HepG2 (cell line): ENCODE data around the gene FAM222B. TPM values are rescaled to one million over a fixed set of nuclear protein-coding genes. Genes with fewer than 3 reads are reported as not detected.

Experiments used
- AHR ChIP-seq: IDR thresholded peaks from 2 replicates; pipeline ENCODE4 v1.6.1; 2018; ENCODE audit warnings: missing genetic modification reagents, missing compliant biosample characterization
- EEA1 ChIP-seq: sonication (generic); formaldehyde crosslinking; IDR thresholded peaks from 2 replicates; pipeline ENCODE4 v1.5.1; 2020; ENCODE audit warnings: mild to moderate bottlenecking, missing genetic modification reagents, borderline replicate concordance
- HOXA3 ChIP-seq: sonication (generic); formaldehyde crosslinking; IDR thresholded peaks from 2 replicates; pipeline ENCODE4 v1.5.0; 2020; ENCODE audit warnings: missing genetic modification reagents
- MYC ChIP-seq: sonication (generic); formaldehyde crosslinking; IDR thresholded peaks from 2 replicates; pipeline ENCODE4 v1.9.0; 2021; ENCODE audit warnings: missing genetic modification reagents, borderline replicate concordance
- PHF8 ChIP-seq: sonication (generic); formaldehyde crosslinking; IDR thresholded peaks from 2 replicates; pipeline ENCODE4 v1.5.0; 2020; ENCODE audit warnings: missing genetic modification reagents
- POLR2A ChIP-seq, 2 experiments: IDR thresholded peaks; 2 replicates each; pipeline ENCODE4 v1.6.1; 2011; ENCODE audit warnings: low read depth in 2 of 2, low read length in 2 of 2, mild to moderate bottlenecking in 1 of 2, moderate library complexity in 1 of 2; ENCODE audit not compliant: insufficient read depth in 1 of 2
- RAD21 ChIP-seq: fragments of 450-650 bp; formaldehyde crosslinking; IDR thresholded peaks from 2 replicates; pipeline ENCODE4 v1.5.0; 2020; ENCODE audit warnings: mild to moderate bottlenecking
- YEATS4 ChIP-seq: sonication (generic); formaldehyde crosslinking; IDR thresholded peaks from 2 replicates; pipeline ENCODE4 v1.4.0; 2020; ENCODE audit warnings: missing genetic modification reagents, borderline replicate concordance
- ZBTB7B ChIP-seq: sonication (generic); formaldehyde crosslinking; IDR thresholded peaks from 2 replicates; pipeline ENCODE4 v1.4.0; 2020; ENCODE audit warnings: missing genetic modification reagents
- ZNF12 ChIP-seq: sonication (generic); formaldehyde crosslinking; IDR thresholded peaks from 2 replicates; pipeline ENCODE4 v1.5.0; 2020; ENCODE audit warnings: missing genetic modification reagents
- ZNF20 ChIP-seq: sonication (generic); formaldehyde crosslinking; IDR thresholded peaks from 2 replicates; pipeline ENCODE4 v1.4.0; 2020; ENCODE audit warnings: mild to moderate bottlenecking, moderate library complexity, missing genetic modification reagents
- ZNF563 ChIP-seq: sonication (generic); formaldehyde crosslinking; IDR thresholded peaks from 2 replicates; pipeline ENCODE4 v1.8.0; 2022; ENCODE audit warnings: mild to moderate bottlenecking, moderate library complexity, missing genetic modification reagents
- ZNF768 ChIP-seq: sonication (generic); formaldehyde crosslinking; IDR thresholded peaks from 2 replicates; pipeline ENCODE4 v1.4.0; 2020; ENCODE audit warnings: missing genetic modification reagents
- ZNF775 ChIP-seq: sonication (generic); formaldehyde crosslinking; IDR thresholded peaks from 2 replicates; pipeline ENCODE4 v1.4.0; 2020; ENCODE audit warnings: missing genetic modification reagents, mild to moderate bottlenecking, moderate library complexity, borderline replicate concordance
- ZSCAN25 ChIP-seq: sonication (generic); formaldehyde crosslinking; IDR thresholded peaks from 2 replicates; pipeline ENCODE4 v1.8.0; 2022; ENCODE audit warnings: mild to moderate bottlenecking, missing genetic modification reagents
- polyA plus RNA-seq, 8 experiments: library from polyadenylated mRNA; depleted of rRNA in 3 of 8; stranded (reverse) in 7 of 8; unstranded in 1 of 8; fragments of >200 nt; fragmentation: Illumina TruSeq in 4 of 8; extraction: Trizol in 4 of 8; gene quantifications; 2 replicates each; pipeline versions ENCODE4 v1.2.1 to v1.2.3, GENCODE V29; 2011 to 2016; ENCODE audit warnings: low read depth in 4 of 8, missing spikeins in 1 of 8, mixed read lengths in 1 of 8; ENCODE audit not compliant: insufficient read depth in 1 of 8
- total RNA-seq, 5 experiments: library from RNA; depleted of rRNA; stranded (reverse); fragments of >200 nt; fragmentation: Illumina TruSeq; extraction: Trizol; gene quantifications; 2 replicates each; pipeline ENCODE4 v1.2.3, GENCODE V29; 2016; ENCODE audit warnings: low read depth in 1 of 5
- TF ChIP-seq, protein P1 (sequence below): sonication (generic); formaldehyde crosslinking; IDR thresholded peaks from 2 replicates; pipeline ENCODE4 v1.4.0; 2020; ENCODE audit warnings: mild to moderate bottlenecking, missing genetic modification reagents
- TF ChIP-seq, protein P2 (sequence below): sonication (generic); formaldehyde crosslinking; IDR thresholded peaks from 2 replicates; pipeline ENCODE4 v1.8.0; 2022; ENCODE audit warnings: low read depth, missing genetic modification reagents
- TF ChIP-seq, protein P3 (sequence below), 2 experiments: sonication (generic) in 1 of 2; formaldehyde crosslinking in 1 of 2; IDR thresholded peaks; 2 replicates each; pipeline versions ENCODE4 v1.4.0 to v1.6.1; 2018 to 2020; ENCODE audit warnings: missing genetic modification reagents in 2 of 2, borderline replicate concordance in 1 of 2, low read depth in 1 of 2, mild to moderate bottlenecking in 1 of 2, missing biosample characterization in 1 of 2
- TF ChIP-seq, protein P4 (sequence below): sonication (generic); formaldehyde crosslinking; IDR thresholded peaks from 2 replicates; pipeline ENCODE4 v1.4.0; 2020; ENCODE audit warnings: mild to moderate bottlenecking, missing genetic modification reagents
- TF ChIP-seq, protein P5 (sequence below): sonication (generic); formaldehyde crosslinking; IDR thresholded peaks from 2 replicates; pipeline ENCODE4 v1.8.1; 2023; ENCODE audit warnings: mild to moderate bottlenecking, moderate library complexity, missing genetic modification reagents
- TF ChIP-seq, protein P6 (sequence below): IDR thresholded peaks from 2 replicates; pipeline ENCODE4 v1.6.1; 2018; ENCODE audit warnings: missing genetic modification reagents, mild to moderate bottlenecking, missing compliant biosample characterization

FAM222B gene
- total and polyA plus RNA-seq, 2 of the 13 experiments (the other 11 are each of a cell fraction or from before 2014, with no cell fraction given), result 3.5 to 7.3 TPM

DNA sequence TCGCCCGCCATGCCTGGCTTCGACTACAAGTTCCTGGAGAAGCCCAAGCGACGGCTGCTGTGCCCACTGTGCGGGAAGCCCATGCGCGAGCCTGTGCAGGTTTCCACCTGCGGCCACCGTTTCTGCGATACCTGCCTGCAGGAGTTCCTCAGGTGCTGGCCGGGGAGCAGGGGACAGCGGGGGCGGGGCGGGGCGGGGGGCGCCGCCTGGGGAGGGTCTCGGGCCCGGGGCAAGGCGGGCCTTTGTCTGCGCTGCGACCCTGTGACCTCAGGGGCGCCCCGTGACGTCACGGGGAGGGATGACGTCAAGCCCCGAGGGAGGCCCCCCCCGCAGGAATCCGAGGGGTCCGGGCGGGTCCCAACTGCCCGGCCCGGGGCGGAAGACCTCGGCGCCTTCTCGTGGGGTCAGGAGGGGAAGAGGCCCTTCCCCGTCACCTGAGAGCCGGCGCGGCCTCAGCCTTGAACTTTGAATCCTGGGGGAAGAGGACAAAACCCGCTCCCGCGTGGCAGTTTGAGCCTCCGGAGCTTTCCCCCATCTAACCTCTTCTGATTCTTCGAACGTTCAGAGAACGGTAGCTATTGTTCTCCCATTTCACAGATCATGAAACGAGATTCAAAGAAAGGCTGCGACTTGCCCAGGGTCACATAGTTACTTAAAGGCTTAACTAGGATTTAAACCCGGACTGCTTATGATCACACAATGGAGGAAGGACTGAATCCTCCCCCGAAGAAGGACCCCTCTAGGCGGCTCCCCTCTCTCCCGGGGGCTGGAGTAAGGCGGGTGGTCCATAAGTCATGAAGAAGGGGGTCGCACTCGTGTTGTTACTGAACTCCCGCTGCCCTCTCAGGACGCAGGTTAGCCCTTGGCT lies 98.3 kb downstream of the FAM222B start (continued):
- TF ChIP-seq, protein P1, sequence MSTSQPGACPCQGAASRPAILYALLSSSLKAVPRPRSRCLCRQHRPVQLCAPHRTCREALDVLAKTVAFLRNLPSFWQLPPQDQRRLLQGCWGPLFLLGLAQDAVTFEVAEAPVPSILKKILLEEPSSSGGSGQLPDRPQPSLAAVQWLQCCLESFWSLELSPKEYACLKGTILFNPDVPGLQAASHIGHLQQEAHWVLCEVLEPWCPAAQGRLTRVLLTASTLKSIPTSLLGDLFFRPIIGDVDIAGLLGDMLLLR (CRISPR knock-in tag), result no peak
- TF ChIP-seq, protein P2, sequence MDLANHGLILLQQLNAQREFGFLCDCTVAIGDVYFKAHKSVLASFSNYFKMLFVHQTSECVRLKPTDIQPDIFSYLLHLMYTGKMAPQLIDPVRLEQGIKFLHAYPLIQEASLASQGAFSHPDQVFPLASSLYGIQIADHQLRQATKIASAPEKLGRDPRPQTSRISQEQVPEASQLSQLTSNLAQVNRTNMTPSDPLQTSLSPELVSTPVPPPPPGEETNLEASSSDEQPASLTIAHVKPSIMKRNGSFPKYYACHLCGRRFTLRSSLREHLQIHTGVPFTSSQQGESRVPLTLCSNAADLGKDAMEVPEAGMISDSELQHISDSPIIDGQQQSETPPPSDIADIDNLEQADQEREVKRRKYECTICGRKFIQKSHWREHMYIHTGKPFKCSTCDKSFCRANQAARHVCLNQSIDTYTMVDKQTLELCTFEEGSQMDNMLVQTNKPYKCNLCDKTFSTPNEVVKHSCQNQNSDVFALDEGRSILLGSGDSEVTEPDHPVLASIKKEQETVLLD (CRISPR knock-in tag), result peak; percentile 62; the same call in 1 of the 2 replicates
- TF ChIP-seq RAD21 (CRISPR knock-in tag), result 0 out of 2 replicates have a peak, but pooled peaks have one; percentile 3
- TF ChIP-seq HOXA3, result peak; percentile 98
- TF ChIP-seq, protein P3, sequence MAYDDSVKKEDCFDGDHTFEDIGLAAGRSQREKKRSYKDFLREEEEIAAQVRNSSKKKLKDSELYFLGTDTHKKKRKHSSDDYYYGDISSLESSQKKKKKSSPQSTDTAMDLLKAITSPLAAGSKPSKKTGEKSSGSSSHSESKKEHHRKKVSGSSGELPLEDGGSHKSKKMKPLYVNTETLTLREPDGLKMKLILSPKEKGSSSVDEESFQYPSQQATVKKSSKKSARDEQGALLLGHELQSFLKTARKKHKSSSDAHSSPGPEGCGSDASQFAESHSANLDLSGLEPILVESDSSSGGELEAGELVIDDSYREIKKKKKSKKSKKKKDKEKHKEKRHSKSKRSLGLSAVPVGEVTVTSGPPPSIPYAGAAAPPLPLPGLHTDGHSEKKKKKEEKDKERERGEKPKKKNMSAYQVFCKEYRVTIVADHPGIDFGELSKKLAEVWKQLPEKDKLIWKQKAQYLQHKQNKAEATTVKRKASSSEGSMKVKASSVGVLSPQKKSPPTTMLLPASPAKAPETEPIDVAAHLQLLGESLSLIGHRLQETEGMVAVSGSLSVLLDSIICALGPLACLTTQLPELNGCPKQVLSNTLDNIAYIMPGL (CRISPR knock-in tag; IDR thresholded peaks at IDR 0.05; ENCODE audit: borderline replicate concordance in 1 of 2, low read depth in 1 of 2), result peak in 1 of 2 experiments; percentile 32; a peak in 2 of 4 replicates
- 0 out of 2 replicates have a peak, but pooled peaks have one; percentile 20 for TF ChIP-seq ZNF12
- peak; percentile 51 for TF ChIP-seq PHF8
- TF ChIP-seq, protein P4, sequence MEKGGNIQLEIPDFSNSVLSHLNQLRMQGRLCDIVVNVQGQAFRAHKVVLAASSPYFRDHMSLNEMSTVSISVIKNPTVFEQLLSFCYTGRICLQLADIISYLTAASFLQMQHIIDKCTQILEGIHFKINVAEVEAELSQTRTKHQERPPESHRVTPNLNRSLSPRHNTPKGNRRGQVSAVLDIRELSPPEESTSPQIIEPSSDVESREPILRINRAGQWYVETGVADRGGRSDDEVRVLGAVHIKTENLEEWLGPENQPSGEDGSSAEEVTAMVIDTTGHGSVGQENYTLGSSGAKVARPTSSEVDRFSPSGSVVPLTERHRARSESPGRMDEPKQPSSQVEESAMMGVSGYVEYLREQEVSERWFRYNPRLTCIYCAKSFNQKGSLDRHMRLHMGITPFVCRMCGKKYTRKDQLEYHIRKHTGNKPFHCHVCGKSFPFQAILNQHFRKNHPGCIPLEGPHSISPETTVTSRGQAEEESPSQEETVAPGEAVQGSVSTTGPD (CRISPR knock-in tag), result no peak
- TF ChIP-seq AHR (CRISPR knock-in tag), result no peak
- TF ChIP-seq YEATS4, result peak; percentile 49
- no peak for TF ChIP-seq ZNF775 (CRISPR knock-in tag)
- peak; percentile 85; the same call in 1 of the 2 replicates for TF ChIP-seq EEA1
- TF ChIP-seq ZSCAN25, result peak; percentile 50; the same call in 1 of the 2 replicates
- TF ChIP-seq POLR2A (IDR thresholded peaks at IDR 0.05; ENCODE audit: insufficient read depth in 1 of 2, low read depth in 2 of 2, low read length in 2 of 2), result peak in 1 of 2 experiments; percentile 75; a peak in 1 of 4 replicates
- TF ChIP-seq MYC (CRISPR knock-in tag), result peak; percentile 93
- TF ChIP-seq, protein P5, sequence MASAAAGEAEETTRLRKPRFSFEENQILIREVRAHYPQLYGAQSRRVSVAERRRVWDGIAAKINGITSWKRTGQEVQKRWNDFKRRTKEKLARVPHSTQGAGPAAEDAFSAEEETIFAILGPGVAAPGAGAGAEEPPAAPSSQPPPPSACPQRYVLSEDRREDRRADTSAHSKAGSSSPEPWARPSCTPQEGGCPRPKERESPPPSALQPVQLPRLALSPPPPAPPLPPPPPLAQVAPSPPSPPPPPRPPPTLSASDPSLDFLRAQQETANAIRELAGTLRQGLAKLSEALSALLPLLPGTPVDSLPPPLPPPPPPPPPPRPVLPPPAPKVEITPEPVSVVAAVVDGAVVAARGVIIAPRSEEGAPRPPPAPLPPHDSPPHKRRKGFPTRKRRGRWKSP, result 0 out of 2 replicates have a peak, but pooled peaks have one; percentile 8
- TF ChIP-seq ZNF20, result no peak
- no peak; the same call in 1 of the 2 replicates for TF ChIP-seq ZNF768 (CRISPR knock-in tag)
- peak; percentile 72; the same call in 1 of the 2 replicates for TF ChIP-seq ZBTB7B
- TF ChIP-seq ZNF563 (CRISPR knock-in tag), result no peak; the same call in 1 of the 2 replicates
- TF ChIP-seq, protein P6, sequence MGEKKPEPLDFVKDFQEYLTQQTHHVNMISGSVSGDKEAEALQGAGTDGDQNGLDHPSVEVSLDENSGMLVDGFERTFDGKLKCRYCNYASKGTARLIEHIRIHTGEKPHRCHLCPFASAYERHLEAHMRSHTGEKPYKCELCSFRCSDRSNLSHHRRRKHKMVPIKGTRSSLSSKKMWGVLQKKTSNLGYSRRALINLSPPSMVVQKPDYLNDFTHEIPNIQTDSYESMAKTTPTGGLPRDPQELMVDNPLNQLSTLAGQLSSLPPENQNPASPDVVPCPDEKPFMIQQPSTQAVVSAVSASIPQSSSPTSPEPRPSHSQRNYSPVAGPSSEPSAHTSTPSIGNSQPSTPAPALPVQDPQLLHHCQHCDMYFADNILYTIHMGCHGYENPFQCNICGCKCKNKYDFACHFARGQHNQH (CRISPR knock-in tag), result peak; percentile 22; the same call in 1 of the 2 replicates
